A673 (cell line): ENCODE data around the gene MCF2L2.

Source experiments
- EZH2 ChIP-seq: fragments of 200-600 bp; sonication (generic); IDR thresholded peaks from 2 replicates; pipeline ENCODE4 v1.6.1; 2017; ENCODE audit warnings: borderline replicate concordance, low read depth, mild to moderate bottlenecking, mixed read lengths, antibody characterized with exemption, low read length; ENCODE audit not compliant: poor library complexity, severe bottlenecking
- TF ChIP-seq, protein P1 (sequence below): fragments of 300-800, 200-600 bp; sonication (generic); conservative IDR thresholded peaks from 2 replicates; pipeline ENCODE4 v1.5.1; 2017; ENCODE audit warnings: low read depth, mild to moderate bottlenecking, antibody characterized with exemption, low read length, moderate library complexity, mixed read lengths

- TF ChIP-seq, protein P1, sequence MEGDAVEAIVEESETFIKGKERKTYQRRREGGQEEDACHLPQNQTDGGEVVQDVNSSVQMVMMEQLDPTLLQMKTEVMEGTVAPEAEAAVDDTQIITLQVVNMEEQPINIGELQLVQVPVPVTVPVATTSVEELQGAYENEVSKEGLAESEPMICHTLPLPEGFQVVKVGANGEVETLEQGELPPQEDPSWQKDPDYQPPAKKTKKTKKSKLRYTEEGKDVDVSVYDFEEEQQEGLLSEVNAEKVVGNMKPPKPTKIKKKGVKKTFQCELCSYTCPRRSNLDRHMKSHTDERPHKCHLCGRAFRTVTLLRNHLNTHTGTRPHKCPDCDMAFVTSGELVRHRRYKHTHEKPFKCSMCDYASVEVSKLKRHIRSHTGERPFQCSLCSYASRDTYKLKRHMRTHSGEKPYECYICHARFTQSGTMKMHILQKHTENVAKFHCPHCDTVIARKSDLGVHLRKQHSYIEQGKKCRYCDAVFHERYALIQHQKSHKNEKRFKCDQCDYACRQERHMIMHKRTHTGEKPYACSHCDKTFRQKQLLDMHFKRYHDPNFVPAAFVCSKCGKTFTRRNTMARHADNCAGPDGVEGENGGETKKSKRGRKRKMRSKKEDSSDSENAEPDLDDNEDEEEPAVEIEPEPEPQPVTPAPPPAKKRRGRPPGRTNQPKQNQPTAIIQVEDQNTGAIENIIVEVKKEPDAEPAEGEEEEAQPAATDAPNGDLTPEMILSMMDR, result no peak
- TF ChIP-seq EZH2, result no peak
These were observed 78.3 kb downstream of the MCF2L2 start for GRCh38 chr3:183350164-183350563.
